GM18526 (cell line): ENCODE results near the gene GOLGA6L25.
"Not testable (repeated sequence)": the region's sequence is repeated elsewhere in the genome, so short reads cannot be mapped to it uniquely, and the experiment has no call there.

Experiments used
- POLR2A ChIP-seq: IDR thresholded peaks from 3 replicates; pipeline ENCODE4 v1.6.1; 2011; ENCODE audit not compliant: insufficient read length; ENCODE audit errors: extremely low read depth

Gene GOLGA6L25, protein sequence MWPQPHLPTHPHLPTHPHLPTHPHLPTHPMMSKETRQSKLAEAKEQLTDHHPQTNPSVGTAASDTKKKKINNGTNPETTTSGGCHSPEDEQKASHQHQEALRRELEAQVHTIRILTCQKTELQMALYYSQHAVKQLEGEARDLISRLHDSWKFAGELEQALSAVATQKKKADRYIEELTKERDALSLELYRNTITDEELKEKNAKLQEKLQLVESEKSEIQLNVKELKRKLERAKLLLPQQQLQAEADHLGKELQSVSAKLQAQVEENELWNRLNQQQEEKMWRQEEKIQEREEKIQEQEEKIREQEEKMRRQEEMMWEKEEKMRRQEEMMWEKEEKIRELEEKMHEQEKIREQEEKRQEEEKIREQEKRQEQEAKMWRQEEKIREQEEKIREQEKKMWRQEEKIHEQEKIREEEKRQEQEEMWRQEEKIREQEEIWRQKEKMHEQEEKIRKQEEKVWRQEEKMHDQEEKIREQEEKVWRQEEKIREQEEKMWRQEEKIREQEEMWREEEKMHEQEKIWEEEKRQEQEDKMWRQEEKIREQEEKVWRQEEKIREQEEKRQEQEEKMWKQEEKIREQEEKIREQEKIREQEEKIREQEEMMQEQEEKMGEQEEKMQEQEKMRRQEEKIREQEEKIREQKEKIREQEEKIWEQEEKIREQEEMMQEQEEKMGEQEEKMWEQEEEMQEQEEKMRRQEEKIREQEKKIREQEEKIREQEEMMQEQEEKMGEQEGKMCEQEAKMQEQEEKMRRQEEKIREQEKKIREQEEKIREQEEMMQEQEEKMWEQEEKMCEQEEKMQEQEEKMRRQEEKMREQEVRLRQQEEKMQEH

DNA sequence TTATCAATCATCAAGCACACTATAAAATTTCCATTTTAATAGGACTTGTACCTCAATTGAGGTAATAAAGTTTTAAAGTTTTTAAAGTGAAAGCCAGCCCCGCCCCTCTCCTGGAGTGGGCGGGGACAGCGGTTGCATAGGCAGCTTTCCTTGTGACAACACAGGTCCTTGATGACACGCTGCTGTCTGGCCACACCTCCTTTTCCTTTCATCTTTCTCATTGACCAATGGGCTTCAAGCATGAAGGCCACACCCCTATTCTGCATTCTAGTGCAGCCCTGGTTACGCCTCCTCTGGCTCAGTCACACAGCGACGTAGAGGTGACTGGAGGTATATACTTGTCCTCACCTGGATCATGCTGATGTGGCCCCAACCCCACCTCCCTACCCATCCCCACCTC is at the start of gene GOLGA6L25:
TSS of gene GOLGA6L25 (plus strand) at position 301 of the 400 bp plus-strand sequence. CDS start at position 362, 61 bp downstream.
- TF ChIP-seq POLR2A, result not testable (repeated sequence)

GRCh38 chr15:28532954-28533353 is 20.4 kb upstream of the GOLGA6L25 start, which contains the start of gene GOLGA8G:
GOLGA8G (minus strand) TSS chr15:28532971; CDS start chr15:28532909, 62 bp downstream.
- TF ChIP-seq POLR2A, result not testable (repeated sequence)
